WERI-Rb-1 (cell line): Measurements from ENCODE around the gene GSTA2.
A peak's percentile ranks its signal among the peaks of the same experiment; 100 is the strongest.
"Not testable (repeated sequence)": the region's sequence is repeated elsewhere in the genome, so short reads cannot be mapped to it uniquely, and the experiment has no call there.

Experiments
- DNase-seq: peaks from one replicate; pipeline ENCODE4 v3.0.0-alpha.2; 2020
- H3K27ac ChIP-seq: fragments of 250-450 bp; sonication (Bioruptor Pico); 2 replicates; pipeline ENCODE4 v1.5.1; 2020; ENCODE audit warnings: mild to moderate bottlenecking, moderate library complexity
- H3K27me3 ChIP-seq: fragments of 250-450 bp; sonication (Bioruptor Pico); 2 replicates; pipeline ENCODE4 v1.5.1; 2021; ENCODE audit warnings: mild to moderate bottlenecking, low read depth, moderate library complexity; ENCODE audit not compliant: insufficient read depth, severe bottlenecking
- H3K36me3 ChIP-seq: fragments of 250-450 bp; sonication (Bioruptor Pico); 2 replicates; pipeline ENCODE4 v1.5.1; 2020; ENCODE audit warnings: mild to moderate bottlenecking, moderate library complexity
- H3K4me3 ChIP-seq: 2 replicates; pipeline ENCODE4 v1.5.1; 2011; ENCODE audit warnings: low read depth, mild to moderate bottlenecking, control low read depth, low read length
- H3K9me3 ChIP-seq: fragments of 250-450 bp; sonication (Bioruptor Pico); 2 replicates; pipeline ENCODE4 v1.5.1; 2021; ENCODE audit warnings: mild to moderate bottlenecking, moderate library complexity; ENCODE audit not compliant: severe bottlenecking
- TF ChIP-seq, protein P1 (sequence below): IDR thresholded peaks from 2 replicates; pipeline ENCODE4 v1.5.1; 2011; ENCODE audit warnings: low read depth, mild to moderate bottlenecking, control low read depth, inconsistent platforms, low read length

The GSTA2 gene

DNA sequence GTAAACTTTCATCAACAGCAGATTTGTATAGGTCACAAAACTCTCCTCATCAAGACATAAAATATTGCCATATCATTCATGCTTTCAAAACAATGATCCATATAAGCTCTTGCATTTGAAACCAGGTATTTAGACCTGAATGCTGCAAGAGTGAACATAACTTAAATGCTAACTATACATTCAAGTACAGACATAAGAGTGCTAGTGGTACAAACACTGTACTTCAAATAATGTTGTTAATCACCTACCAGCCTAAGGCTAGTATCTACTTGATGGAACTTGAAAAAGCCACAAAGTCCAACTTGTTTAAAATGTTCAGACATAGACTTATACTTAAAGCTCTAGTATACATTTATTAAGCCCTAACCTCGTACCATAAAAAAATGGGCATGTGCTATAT lies 16.0 kb upstream of the GSTA2 start:
- H3K27ac ChIP-seq, result no peak overlapping the region
- no peaks in the 10 kb centered on the region for H3K36me3 ChIP-seq
- TF ChIP-seq, protein P1, sequence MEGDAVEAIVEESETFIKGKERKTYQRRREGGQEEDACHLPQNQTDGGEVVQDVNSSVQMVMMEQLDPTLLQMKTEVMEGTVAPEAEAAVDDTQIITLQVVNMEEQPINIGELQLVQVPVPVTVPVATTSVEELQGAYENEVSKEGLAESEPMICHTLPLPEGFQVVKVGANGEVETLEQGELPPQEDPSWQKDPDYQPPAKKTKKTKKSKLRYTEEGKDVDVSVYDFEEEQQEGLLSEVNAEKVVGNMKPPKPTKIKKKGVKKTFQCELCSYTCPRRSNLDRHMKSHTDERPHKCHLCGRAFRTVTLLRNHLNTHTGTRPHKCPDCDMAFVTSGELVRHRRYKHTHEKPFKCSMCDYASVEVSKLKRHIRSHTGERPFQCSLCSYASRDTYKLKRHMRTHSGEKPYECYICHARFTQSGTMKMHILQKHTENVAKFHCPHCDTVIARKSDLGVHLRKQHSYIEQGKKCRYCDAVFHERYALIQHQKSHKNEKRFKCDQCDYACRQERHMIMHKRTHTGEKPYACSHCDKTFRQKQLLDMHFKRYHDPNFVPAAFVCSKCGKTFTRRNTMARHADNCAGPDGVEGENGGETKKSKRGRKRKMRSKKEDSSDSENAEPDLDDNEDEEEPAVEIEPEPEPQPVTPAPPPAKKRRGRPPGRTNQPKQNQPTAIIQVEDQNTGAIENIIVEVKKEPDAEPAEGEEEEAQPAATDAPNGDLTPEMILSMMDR, result no peak
- H3K27me3 ChIP-seq, result no peaks in the 10 kb centered on the region
- no peak overlapping the region for H3K4me3 ChIP-seq
- no peak for DNase-seq
- peaks cover 2% of the 10 kb centered on the region for H3K9me3 ChIP-seq

DNA sequence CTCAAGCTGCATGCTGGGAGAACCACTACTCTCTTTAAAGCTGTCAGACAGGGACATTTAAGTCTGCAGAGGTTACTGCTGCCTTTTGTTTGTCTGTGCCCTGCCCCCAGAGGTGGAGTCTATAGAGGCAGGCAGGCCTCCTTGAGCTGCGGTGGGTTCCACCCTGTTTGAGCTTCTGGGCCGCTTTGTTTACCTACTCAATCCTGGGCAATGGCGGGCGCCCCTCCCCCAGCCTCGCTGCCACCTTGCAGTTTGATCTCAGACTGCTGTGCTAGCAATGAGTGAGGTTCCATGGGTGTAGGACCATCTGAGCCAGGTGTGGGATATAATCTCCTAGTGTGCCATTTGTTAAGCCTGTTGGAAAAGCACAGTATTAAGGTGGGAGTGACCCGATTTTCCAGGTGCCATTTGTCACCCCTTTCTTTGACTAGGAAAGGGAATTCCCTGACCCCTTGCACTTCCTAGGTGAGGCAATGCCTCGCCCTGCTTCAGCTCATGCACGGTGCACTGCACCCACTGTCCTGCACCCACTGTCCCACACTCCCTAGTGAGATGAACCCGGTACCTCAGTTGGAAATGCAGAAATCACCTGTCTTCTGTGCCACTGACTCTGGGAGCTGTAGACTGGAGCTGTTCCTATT lies 13.6 kb upstream of the GSTA2 start:
- H3K36me3 ChIP-seq, H3K4me3 ChIP-seq, H3K27ac ChIP-seq, DNase-seq, H3K9me3 ChIP-seq, H3K27me3 ChIP-seq: not testable (repeated sequence)

DNA sequence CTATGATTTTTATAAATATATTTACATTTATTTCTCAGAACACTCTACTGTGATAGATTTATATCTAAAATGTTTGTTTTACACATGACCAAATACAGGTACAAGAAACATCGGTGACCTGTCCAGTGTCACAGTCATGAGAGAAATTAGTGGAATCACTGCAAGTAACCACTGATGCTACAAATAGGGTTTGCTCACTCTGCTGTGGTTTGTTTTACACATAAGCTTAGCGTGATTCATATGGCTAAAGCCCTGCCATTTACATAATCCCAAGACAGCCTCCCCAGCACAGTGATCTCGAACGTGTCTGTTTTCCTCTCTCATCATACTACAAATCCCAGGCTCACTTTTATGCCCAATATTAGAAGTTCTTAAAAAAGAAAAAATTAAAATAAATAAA lies 6.1 kb upstream of the GSTA2 start:
- DNase-seq, result peak; percentile 33
- H3K4me3 ChIP-seq, result not testable (repeated sequence)

DNA sequence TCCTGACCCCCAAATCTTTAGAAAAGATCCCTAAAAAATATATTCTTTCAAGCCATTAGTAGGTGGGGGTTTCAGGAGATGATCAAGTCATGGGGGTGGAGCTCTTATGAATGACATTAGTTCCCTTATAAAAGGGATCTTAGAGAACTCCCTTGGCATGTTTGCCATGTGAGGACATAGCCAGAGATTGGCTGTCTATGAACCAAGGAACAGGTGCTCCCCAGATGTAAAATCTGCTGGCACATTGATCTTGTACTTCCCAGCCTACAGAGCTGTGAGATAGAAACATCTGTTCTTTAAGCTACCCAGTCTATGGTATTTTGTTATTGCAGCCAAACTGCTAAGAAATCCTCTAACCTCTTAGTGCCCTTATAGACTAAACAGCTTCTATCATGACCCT lies 4.4 kb upstream of the GSTA2 start:
- not testable (repeated sequence) for H3K27me3 ChIP-seq, DNase-seq, H3K9me3 ChIP-seq, H3K4me3 ChIP-seq, H3K27ac ChIP-seq, H3K36me3 ChIP-seq

More for the DNA sequence above, 6.1 kb upstream of the GSTA2 start:
- H3K36me3 ChIP-seq, H3K27ac ChIP-seq, H3K9me3 ChIP-seq, H3K27me3 ChIP-seq: not testable (repeated sequence)

DNA sequence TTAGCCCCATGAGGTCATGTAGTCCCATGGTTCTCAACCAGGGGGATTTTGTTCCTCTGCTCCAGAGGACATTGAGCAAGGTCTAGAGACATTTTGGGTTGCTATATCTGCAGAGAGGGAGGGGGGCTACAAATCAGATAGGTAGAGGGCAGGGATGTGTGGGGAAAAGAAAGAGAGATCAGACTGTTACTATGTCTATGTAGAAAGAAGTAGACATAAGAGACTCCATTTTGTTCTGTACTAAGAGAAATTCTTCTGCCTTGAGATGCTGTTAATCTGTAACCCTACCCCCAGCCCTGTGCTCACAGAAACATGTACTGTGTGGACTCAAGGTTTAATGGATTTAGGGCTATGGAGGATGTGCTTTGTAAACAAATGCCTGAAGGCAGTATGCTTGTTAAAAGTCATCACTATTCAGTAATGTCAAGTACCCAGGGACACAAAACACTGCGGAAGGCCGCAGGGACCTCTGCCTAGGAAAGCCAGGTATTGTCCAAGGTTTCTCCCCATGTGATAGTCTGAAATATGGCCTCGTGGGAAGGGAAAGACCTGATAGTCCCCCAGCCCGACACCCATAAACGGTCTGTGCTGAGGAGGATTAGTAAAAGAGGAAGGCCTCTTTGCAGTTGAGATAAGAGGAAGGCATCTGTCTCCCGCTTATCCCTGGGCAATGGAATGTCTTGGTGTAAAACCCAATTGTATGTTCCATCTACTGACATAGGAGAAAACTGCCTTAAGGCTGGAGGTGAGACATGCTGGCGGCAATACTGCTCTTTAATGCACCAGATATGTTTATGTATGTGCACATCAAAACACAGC lies 1.4 kb downstream of the GSTA2 start:
- H3K27ac ChIP-seq, H3K27me3 ChIP-seq, H3K9me3 ChIP-seq, DNase-seq, H3K36me3 ChIP-seq, H3K4me3 ChIP-seq: not testable (repeated sequence)

DNA sequence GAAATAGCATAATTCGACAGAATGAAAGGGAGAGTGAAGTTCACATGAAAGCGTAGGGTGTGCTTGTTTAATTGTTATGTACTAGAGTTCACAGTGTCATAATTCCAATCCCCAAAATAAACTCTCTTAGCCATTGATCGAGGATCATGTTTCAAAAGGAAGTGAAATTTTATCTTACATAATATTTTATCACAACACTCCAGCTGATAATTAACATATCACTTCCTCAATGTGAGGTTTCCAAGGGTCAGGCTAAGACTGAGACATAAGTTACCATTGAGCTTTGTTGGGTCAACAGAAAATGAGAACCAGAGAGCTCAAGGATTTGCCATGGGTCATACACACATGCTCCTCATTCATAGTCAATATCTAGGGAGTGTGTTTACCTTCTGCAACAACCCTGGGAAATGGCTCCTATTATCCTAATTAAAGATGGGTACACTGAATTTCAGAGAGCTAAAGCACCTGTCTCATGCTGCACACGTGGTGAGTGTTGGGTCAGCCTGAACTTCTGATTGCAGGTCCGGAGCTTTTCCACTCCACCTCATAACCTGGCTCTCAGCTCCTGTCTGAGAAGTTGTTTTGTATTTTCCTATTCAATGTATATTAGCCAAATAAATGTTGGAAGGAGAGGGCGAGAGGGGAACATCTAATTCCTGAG lies 3.0 kb downstream of the GSTA2 start:
- no peaks in the 10 kb centered on the region for H3K27me3 ChIP-seq
- no peaks in the 10 kb centered on the region for H3K36me3 ChIP-seq
- no peaks in the 10 kb centered on the region for H3K9me3 ChIP-seq
- H3K4me3 ChIP-seq, result no peak overlapping the region
- no peak overlapping the region for H3K27ac ChIP-seq
- TF ChIP-seq, protein P1, result no peak
- no peak for DNase-seq

DNA sequence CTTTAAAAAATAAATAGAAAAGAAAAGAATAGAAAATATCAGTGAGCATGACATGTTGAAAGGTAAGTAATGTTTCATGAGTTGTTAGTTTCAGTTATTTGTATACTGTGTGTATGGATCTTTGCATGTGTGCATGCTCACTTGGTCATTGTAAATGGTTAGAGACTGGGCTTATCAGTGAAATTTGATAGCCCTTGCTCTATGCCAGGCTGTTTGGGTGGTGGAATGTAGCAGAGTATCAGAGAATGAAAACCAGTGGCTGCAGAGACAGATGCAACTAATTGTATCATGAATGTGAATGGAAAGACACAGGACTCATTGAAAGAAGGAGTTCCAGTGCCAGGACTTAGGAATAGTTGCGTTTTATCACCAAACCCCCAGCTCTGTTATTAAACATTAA lies 4.2 kb downstream of the GSTA2 start:
- Histone ChIP-seq H3K9me3 (no peaks in the 10 kb centered on the region), H3K4me3 (no peak overlapping the region), H3K27ac (no peak overlapping the region), H3K27me3 (no peaks in the 10 kb centered on the region), H3K36me3 (no peaks in the 10 kb centered on the region)
- DNase-seq, result no peak
- TF ChIP-seq, protein P1, result no peak

DNA sequence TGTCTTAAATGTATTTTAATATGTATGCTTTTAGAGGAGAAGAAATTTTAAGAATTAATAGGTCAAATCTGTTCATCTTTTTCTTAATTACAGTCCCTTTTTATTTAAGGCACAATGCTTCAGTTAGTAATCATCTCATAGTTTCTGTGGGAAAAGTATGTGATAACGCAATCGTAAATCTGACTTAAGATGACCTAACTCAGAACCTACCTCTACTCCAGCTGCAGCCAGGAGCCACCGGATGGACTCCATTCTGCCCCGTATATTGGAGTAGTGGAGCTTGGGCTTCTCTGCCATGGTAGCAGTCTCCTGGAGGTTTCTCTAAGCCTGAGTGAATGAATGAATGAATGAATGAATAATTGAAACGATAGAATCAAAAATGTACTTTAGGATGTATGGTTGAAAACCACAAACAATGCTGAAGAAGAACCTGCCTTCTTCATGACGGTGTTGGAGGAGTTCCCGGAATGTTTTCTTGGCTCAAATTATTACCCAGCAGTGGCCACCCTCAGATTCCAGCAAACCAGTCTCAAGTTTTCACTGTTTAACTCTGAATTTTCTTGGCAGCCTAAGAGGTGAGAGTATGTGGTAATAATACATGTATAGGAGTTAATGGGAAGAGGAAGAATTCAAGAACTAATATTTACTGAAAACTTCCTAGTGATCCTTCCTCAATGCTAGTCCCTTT lies 5.5 kb downstream of the GSTA2 start:
- H3K4me3 ChIP-seq, H3K27me3 ChIP-seq, H3K36me3 ChIP-seq, H3K27ac ChIP-seq, DNase-seq, H3K9me3 ChIP-seq: not testable (repeated sequence)
